Measurements from ENCODE around the gene CIB2.
A peak's percentile ranks its signal among the peaks of the same experiment; 100 is the strongest.

Gene CIB2

GRCh38 chr15:78055919-78056713, 75.1 kb downstream of the CIB2 start:
- Histone ChIP-seq H3K4me3 (no peak overlapping the region), H3K27ac (peak overlapping the region in 1 of 2 donors; percentile 64)
- peak; percentile 74 for DNase-seq (ENCODE audit: low spot score)
- no peak for TF ChIP-seq CTCF (IDR thresholded peaks at IDR 0.05)

GRCh38 chr15:78054966-78055365, 76.3 kb downstream of the CIB2 start:
- TF ChIP-seq CTCF (IDR thresholded peaks at IDR 0.05), result no peak
- DNase-seq (ENCODE audit: low spot score), result no peak

More at GRCh38 chr15:78054966-78055365, 76.3 kb downstream of the CIB2 start:
- H3K27ac ChIP-seq, result no peak overlapping the region
- no peak overlapping the region for H3K4me3 ChIP-seq

Measured in coronary artery (tissue), 2 donors.